Epithelial cell of esophagus (primary cell): ENCODE results near the gene TIGAR.

Source experiments
- DNase-seq: peaks from one replicate; pipeline ENCODE4 v3.0.0; 2010; ENCODE audit warnings: low read depth
- H3K4me3 ChIP-seq: 2 replicates; pipeline ENCODE4 v1.5.1; 2011; ENCODE audit warnings: mild to moderate bottlenecking, low read length, control low read depth
- CTCF ChIP-seq: IDR thresholded peaks from 2 replicates; pipeline ENCODE4 v1.5.1; 2011; ENCODE audit warnings: low read depth, mild to moderate bottlenecking, low read length, control low read depth, inconsistent platforms; ENCODE audit not compliant: insufficient read depth; ENCODE audit errors: missing control alignments

The TIGAR gene

GRCh38 chr12:4388662-4389061, 67.6 kb downstream of the TIGAR start:
- DNase-seq, result no peak

GRCh38 chr12:4392223-4392742, 71.3 kb downstream of the TIGAR start:
- H3K4me3 ChIP-seq, result no peak overlapping the region
- no peak for TF ChIP-seq CTCF
- DNase-seq, result no peak

More at GRCh38 chr12:4388662-4389061, 67.6 kb downstream of the TIGAR start:
- no peak overlapping the region for H3K4me3 ChIP-seq
- TF ChIP-seq CTCF, result no peak

GRCh38 chr12:4393211-4393610, 72.2 kb downstream of the TIGAR start:
- TF ChIP-seq CTCF, result no peak
- no peak overlapping the region for H3K4me3 ChIP-seq
- no peak for DNase-seq

GRCh38 chr12:4395818-4396217, 74.8 kb downstream of the TIGAR start:
- H3K4me3 ChIP-seq, result no peak overlapping the region
- no peak for TF ChIP-seq CTCF
- DNase-seq, result no peak

- no peak for TF ChIP-seq CTCF
- DNase-seq, result no peak
- H3K4me3 ChIP-seq, result no peak overlapping the region
Measured at GRCh38 chr12:4401117-4401516, 80.1 kb downstream of the TIGAR start.

GRCh38 chr12:4402996-4403395, 82.0 kb downstream of the TIGAR start:
- no peak for DNase-seq
- no peak for TF ChIP-seq CTCF
- H3K4me3 ChIP-seq, result no peak overlapping the region
